Measurements from ENCODE around the gene CORO7.

CORO7 gene

GRCh38 chr16:4376893-4377572 is 39.4 kb downstream of the CORO7 start:
- no peak overlapping the region for H3K4me3 ChIP-seq (ENCODE audit: low read depth, low read length)
- no peak for DNase-seq (ENCODE audit: low read depth)
- TF ChIP-seq CTCF (IDR thresholded peaks at IDR 0.05; ENCODE audit: low read depth, low read length) (no peak), POLR2A (IDR thresholded peaks at IDR 0.05; ENCODE audit: extremely low read depth, insufficient read length) (no peak), MYC (IDR thresholded peaks at IDR 0.05; ENCODE audit: low read depth, low read length) (no peak), MAX (IDR thresholded peaks at IDR 0.05; ENCODE audit: low read depth, low read length) (no peak)

- no peak for TF ChIP-seq CTCF (IDR thresholded peaks at IDR 0.05; ENCODE audit: low read depth, low read length)
- no peak for TF ChIP-seq POLR2A (IDR thresholded peaks at IDR 0.05; ENCODE audit: extremely low read depth, insufficient read length)
- TF ChIP-seq MAX (IDR thresholded peaks at IDR 0.05; ENCODE audit: low read depth, low read length) = no peak
- TF ChIP-seq MYC (IDR thresholded peaks at IDR 0.05; ENCODE audit: low read depth, low read length) = no peak
- no peak overlapping the region for H3K4me3 ChIP-seq (ENCODE audit: low read depth, low read length)
Measured at GRCh38 chr16:4376126-4376892, 40.1 kb downstream of the CORO7 start.

GRCh38 chr16:4375717-4376116 is 40.7 kb downstream of the CORO7 start:
- TF ChIP-seq MAX (IDR thresholded peaks at IDR 0.05; ENCODE audit: low read depth, low read length) (no peak), POLR2A (IDR thresholded peaks at IDR 0.05; ENCODE audit: extremely low read depth, insufficient read length) (no peak), CTCF (IDR thresholded peaks at IDR 0.05; ENCODE audit: low read depth, low read length) (no peak), MYC (IDR thresholded peaks at IDR 0.05; ENCODE audit: low read depth, low read length) (no peak)
- H3K4me3 ChIP-seq (ENCODE audit: low read depth, low read length) = no peak overlapping the region
- no peak for DNase-seq (ENCODE audit: low read depth)

More at GRCh38 chr16:4376126-4376892, 40.1 kb downstream of the CORO7 start:
- no peak for DNase-seq (ENCODE audit: low read depth)

- TF ChIP-seq POLR2A (IDR thresholded peaks at IDR 0.05; ENCODE audit: extremely low read depth, insufficient read length) (no peak), MAX (IDR thresholded peaks at IDR 0.05; ENCODE audit: low read depth, low read length) (no peak), CTCF (IDR thresholded peaks at IDR 0.05; ENCODE audit: low read depth, low read length) (no peak), MYC (IDR thresholded peaks at IDR 0.05; ENCODE audit: low read depth, low read length) (no peak)
- no peak for DNase-seq (ENCODE audit: low read depth)
- H3K4me3 ChIP-seq (ENCODE audit: low read depth, low read length) = no peak overlapping the region
Measured at GRCh38 chr16:4373909-4374742, 42.3 kb downstream of the CORO7 start.

- TF ChIP-seq MAX (IDR thresholded peaks at IDR 0.05; ENCODE audit: low read depth, low read length) (no peak), CTCF (IDR thresholded peaks at IDR 0.05; ENCODE audit: low read depth, low read length) (no peak), MYC (IDR thresholded peaks at IDR 0.05; ENCODE audit: low read depth, low read length) (no peak), POLR2A (IDR thresholded peaks at IDR 0.05; ENCODE audit: extremely low read depth, insufficient read length) (no peak)
- no peak overlapping the region for H3K4me3 ChIP-seq (ENCODE audit: low read depth, low read length)
- DNase-seq (ENCODE audit: low read depth) = no peak
Measured at GRCh38 chr16:4373356-4373908, 43.0 kb downstream of the CORO7 start.

All from NB4 (cell line).